ENCODE results near the gene PLEKHM2.

DNA sequence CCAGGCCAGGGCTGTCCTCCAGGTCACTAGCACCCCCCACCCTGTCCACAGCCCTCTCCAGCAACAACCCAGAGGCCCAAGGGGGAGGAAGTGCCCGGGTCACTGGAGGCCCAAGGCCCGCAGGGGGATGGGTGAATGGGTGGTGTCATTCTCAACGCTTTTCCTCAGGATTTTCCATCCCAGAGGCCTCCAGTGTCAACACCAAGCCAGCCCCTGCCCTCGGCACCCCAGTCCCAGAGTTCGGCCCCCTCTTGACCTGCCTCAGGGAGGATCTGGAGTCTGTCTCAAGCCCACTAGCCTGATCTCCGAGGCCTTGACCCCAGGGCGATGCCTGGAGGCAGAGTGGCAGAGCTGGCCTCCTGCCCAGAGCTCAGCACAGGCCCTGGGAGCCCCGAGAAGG lies 63.3 kb downstream of the PLEKHM2 start:
- TF ChIP-seq, protein P1, sequence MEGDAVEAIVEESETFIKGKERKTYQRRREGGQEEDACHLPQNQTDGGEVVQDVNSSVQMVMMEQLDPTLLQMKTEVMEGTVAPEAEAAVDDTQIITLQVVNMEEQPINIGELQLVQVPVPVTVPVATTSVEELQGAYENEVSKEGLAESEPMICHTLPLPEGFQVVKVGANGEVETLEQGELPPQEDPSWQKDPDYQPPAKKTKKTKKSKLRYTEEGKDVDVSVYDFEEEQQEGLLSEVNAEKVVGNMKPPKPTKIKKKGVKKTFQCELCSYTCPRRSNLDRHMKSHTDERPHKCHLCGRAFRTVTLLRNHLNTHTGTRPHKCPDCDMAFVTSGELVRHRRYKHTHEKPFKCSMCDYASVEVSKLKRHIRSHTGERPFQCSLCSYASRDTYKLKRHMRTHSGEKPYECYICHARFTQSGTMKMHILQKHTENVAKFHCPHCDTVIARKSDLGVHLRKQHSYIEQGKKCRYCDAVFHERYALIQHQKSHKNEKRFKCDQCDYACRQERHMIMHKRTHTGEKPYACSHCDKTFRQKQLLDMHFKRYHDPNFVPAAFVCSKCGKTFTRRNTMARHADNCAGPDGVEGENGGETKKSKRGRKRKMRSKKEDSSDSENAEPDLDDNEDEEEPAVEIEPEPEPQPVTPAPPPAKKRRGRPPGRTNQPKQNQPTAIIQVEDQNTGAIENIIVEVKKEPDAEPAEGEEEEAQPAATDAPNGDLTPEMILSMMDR (IDR thresholded peaks at IDR 0.05; ENCODE audit: borderline replicate concordance, extremely low read depth, low read length, poor library complexity, severe bottlenecking): no peak
- no peak for TF ChIP-seq EZH2 (IDR thresholded peaks at IDR 0.05; ENCODE audit: borderline replicate concordance, low read depth, low read length, severe bottlenecking)

All from DND-41 (cell line).